ENCODE measurements around the gene MCC.

GRCh38 chr5:113507601-113508000, 19.3 kb upstream of the MCC start:
- TF ChIP-seq CTCF (IDR thresholded peaks at IDR 0.05), result no peak
- TF ChIP-seq BHLHE40 (IDR thresholded peaks at IDR 0.05; ENCODE audit: low read depth, low read length), result no peak
- TF ChIP-seq MAX (IDR thresholded peaks at IDR 0.05), result no peak
- TF ChIP-seq RAD21 (conservative IDR thresholded peaks at IDR 0.05 in 1 of 2, IDR thresholded peaks at IDR 0.05 in 1 of 2), result no peak
- no peak for TF ChIP-seq SREBF2 (IDR thresholded peaks at IDR 0.05)
- TF ChIP-seq CBX8 (IDR thresholded peaks at IDR 0.05), result no peak
- no peak for TF ChIP-seq CHD4 (IDR thresholded peaks at IDR 0.05; ENCODE audit: borderline replicate concordance)
- no peak for TF ChIP-seq POLR2AphosphoS2 (conservative IDR thresholded peaks at IDR 0.05; ENCODE audit: low read length)
- no peak for TF ChIP-seq NR3C1 (IDR thresholded peaks at IDR 0.05)
- TF ChIP-seq ELK1 (IDR thresholded peaks at IDR 0.05; ENCODE audit: low read depth, low read length), result no peak
- no peak for TF ChIP-seq POLR2A (IDR thresholded peaks at IDR 0.05; ENCODE audit: low read length)

Data from A549 (cell line).